Measurements from ENCODE around the gene KIAA1755. TPM values are rescaled to one million over a fixed set of nuclear protein-coding genes. Genes with fewer than 3 reads are reported as not detected.

KIAA1755 gene, protein sequence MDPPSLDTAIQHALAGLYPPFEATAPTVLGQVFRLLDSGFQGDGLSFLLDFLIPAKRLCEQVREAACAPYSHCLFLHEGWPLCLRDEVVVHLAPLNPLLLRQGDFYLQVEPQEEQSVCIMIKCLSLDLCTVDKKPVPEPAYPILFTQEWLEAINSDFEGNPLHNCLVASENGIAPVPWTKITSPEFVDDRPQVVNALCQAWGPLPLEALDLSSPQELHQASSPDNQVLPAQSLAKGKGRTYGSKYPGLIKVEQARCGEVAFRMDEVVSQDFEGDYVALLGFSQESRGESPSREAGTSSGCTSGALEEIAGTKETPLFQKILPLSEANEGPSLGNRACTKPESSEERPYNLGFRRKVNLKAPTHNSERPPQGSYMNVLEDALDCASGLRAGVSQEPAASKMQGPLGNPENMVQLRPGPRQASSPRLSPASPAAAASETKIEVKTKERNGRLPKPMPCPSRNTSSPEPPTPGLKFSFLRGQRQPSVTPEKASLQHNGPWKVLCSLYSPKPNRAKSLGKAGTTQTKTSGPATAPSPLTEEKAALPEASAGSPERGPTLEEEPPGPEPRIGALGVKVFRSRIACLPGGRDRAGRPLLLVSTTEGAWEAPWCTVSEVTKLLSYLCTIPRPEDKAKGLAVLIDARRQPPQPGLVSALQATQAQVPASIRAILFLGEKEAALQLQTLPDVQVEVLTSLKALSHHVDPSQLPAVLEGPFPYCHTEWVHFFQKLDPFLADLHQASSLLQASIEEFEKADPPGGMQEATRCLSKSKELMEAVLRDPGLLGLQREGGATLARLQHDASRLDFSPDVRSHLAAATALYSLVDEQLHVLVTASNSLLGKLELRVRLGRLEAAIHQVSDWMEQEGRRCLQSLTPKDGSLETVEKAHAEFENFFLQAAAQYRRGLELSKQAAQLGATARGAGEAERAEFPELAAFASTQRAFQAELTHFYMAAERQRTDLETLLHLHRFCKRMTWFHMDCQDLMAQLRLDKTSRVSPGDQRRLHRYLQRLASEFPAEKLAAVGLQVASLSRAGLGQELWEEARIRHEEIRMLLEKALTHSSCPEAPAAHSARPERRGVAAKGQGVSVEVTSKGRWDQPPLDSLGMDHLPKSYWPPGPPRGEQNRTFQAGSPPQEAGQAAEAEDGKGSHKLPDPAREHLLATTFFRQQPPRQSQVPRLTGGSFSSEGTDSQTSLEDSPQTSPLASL
- total RNA-seq: not detected

- POLR2A ChIA-PET: interaction anchor here (0.7 kb wide), 1 partner anchor 1724 kb away, joined by 5 read pairs; no protein-coding TSS in a partner anchor
- Mint-ChIP-seq H3K4me3 (no peak within 1 kb of the TSS), H3K4me1 (peaks cover 2% of the 10 kb centered on the region), H3K27me3 (peaks cover 54% of the 10 kb centered on the region), H3K27ac (no peak within 1 kb of the TSS), H3K9me3 (no peaks in the 10 kb centered on the region), H3K36me3 (no peaks in the 10 kb centered on the region)
- DNase-seq: no peak
- no peak for ATAC-seq (ENCODE audit: low read depth)
These were observed at the start of gene KIAA1755 for GRCh38 chr20:38260378-38261053. Gene KIAA1755, minus strand, starts transcription at chr20:38260735. Its CDS starts 235 bp downstream, at chr20:38260500.

- no peaks in the 10 kb centered on the region for H3K9me3 Mint-ChIP-seq
- DNase-seq (no peak), ATAC-seq (ENCODE audit: low read depth) (no peak)
- no peak overlapping the region for H3K4me3 Mint-ChIP-seq
- H3K36me3 Mint-ChIP-seq: no peaks in the 10 kb centered on the region
- H3K27me3 Mint-ChIP-seq: peaks cover 30% of the 10 kb centered on the region
- H3K27ac Mint-ChIP-seq: no peak overlapping the region
- POLR2A ChIA-PET: no interaction called here
- H3K4me1 Mint-ChIP-seq: peaks cover 21% of the 10 kb centered on the region
These were observed 47.9 kb upstream of the KIAA1755 start for GRCh38 chr20:38308447-38308846.

- H3K4me1 Mint-ChIP-seq: peaks cover 23% of the 10 kb centered on the region
- no peak overlapping the region for H3K4me3 Mint-ChIP-seq
- POLR2A ChIA-PET: no interaction called here
- no peaks in the 10 kb centered on the region for H3K9me3 Mint-ChIP-seq
- H3K27me3 Mint-ChIP-seq: peaks cover 34% of the 10 kb centered on the region
- ATAC-seq (ENCODE audit: low read depth): peak; percentile 11
- peak overlapping the region; percentile 1 for H3K27ac Mint-ChIP-seq
- DNase-seq: no peak
- no peaks in the 10 kb centered on the region for H3K36me3 Mint-ChIP-seq
These were observed 47.5 kb upstream of the KIAA1755 start for GRCh38 chr20:38308047-38308438.

DNA sequence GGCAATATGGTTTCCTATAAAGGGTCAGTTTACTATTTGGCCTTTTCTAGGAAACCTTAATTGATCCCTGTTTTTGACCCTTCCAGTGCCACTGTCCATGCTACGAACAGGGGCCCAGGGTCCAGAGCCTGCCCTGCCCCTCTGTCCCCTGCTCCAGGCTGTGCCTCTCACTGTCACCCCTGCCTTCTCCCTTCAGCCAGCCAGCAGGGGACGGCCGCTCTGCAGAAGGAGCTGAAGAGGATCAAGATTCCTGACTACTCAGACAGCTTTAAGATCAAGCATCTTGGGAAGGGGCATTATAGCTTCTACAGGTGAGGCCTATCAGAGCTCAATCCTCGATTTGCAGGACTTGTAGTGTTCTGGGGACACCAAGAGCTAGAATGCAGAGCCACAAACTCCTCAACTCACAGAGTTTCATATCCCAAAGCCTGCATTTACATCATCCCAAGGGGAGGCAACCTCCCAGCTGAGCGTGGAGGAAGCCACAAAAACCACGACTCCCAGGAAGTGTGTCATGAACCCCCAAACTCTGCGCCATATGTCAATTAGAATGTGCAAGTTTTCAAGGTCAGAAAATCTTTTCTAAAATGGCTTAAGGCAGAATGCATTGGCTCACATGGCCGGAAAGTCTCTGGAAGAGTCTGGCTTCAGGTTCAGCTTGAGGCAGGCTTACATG is 47.0 kb upstream of the KIAA1755 start:
- no peak overlapping the region for H3K27ac Mint-ChIP-seq
- ATAC-seq (ENCODE audit: low read depth) (peak; percentile 29), DNase-seq (no peak)
- H3K4me1 Mint-ChIP-seq: peaks cover 23% of the 10 kb centered on the region
- peaks cover 39% of the 10 kb centered on the region for H3K27me3 Mint-ChIP-seq
- H3K36me3 Mint-ChIP-seq: no peaks in the 10 kb centered on the region
- no peaks in the 10 kb centered on the region for H3K9me3 Mint-ChIP-seq
- POLR2A ChIA-PET: interaction anchor here (0.6 kb wide), 1 partner anchor 88 kb away, joined by 4 read pairs; no protein-coding TSS in a partner anchor
- no peak overlapping the region for H3K4me3 Mint-ChIP-seq

DNA sequence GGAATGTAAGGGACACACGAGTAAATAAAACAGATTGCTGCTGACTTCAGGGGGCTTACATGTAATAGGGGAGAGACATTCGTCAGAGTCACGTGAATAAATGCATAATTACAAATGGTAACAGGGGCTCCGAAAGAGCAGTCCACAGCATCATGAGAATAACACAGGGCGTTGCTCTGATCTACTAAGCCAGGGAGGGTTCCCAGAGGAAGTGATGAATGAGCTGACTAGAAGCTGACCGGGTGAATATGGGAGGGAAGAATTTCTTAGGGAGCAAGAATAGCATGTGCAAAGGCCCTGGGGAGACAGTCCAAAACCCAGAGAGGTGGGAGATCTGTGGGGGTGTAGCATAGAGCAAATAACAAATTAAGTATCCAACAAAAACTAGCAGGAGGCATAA is 45.8 kb upstream of the KIAA1755 start:
- Mint-ChIP-seq H3K27me3 (peaks cover 44% of the 10 kb centered on the region), H3K4me1 (peaks cover 23% of the 10 kb centered on the region), H3K27ac (no peak overlapping the region), H3K4me3 (no peak overlapping the region), H3K36me3 (no peaks in the 10 kb centered on the region), H3K9me3 (no peaks in the 10 kb centered on the region)
- POLR2A ChIA-PET: no interaction called here
- ATAC-seq (ENCODE audit: low read depth) (no peak), DNase-seq (no peak)

GRCh38 chr20:38305541-38305940 is 45.0 kb upstream of the KIAA1755 start:
- H3K4me3 Mint-ChIP-seq: no peak overlapping the region
- no peaks in the 10 kb centered on the region for H3K9me3 Mint-ChIP-seq
- H3K4me1 Mint-ChIP-seq: peaks cover 23% of the 10 kb centered on the region
- no peaks in the 10 kb centered on the region for H3K36me3 Mint-ChIP-seq
- peaks cover 51% of the 10 kb centered on the region for H3K27me3 Mint-ChIP-seq
- DNase-seq (no peak), ATAC-seq (ENCODE audit: low read depth) (no peak)
- POLR2A ChIA-PET: no interaction called here
- H3K27ac Mint-ChIP-seq: no peak overlapping the region

DNA sequence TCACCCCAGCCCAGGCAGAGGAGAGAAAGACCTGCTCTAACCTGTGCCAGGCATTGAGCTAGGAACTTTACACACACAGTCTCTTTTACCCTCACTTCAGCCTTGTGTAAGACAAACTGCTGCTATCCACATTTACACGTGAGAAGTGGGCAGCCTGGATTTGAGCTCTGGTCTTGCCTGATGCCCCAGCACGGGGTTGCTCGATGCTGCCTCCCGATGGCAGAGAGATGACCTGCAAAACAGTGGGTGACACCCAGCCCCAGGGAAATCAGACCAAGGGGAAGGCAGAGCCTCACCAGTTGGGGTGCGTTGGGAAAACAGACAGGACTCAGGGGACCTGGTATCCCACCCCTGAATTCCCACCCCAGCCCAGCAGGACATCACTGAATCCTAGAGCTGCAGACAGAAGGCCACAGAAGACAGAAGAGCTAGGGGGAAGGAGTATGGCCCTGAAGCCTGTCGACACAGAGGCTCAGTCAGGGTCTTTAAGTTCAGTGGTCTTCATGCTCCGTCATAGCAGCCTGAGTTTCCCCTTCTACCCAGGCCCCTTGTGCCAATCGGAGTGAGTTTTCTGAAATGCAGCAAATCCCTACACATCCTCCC is 44.4 kb upstream of the KIAA1755 start:
- Mint-ChIP-seq H3K27me3 (peaks cover 53% of the 10 kb centered on the region), H3K36me3 (no peaks in the 10 kb centered on the region), H3K9me3 (no peaks in the 10 kb centered on the region), H3K27ac (no peak overlapping the region), H3K4me1 (peaks cover 23% of the 10 kb centered on the region), H3K4me3 (no peak overlapping the region)
- POLR2A ChIA-PET: no interaction called here
- DNase-seq: peak; percentile 56
- peak; percentile 55 for ATAC-seq (ENCODE audit: low read depth)

- DNase-seq (peak; percentile 35), ATAC-seq (ENCODE audit: low read depth) (peak; percentile 54)
- H3K4me3 Mint-ChIP-seq: peak within 1 kb of the TSS; percentile 39
- H3K27ac Mint-ChIP-seq: no peak within 1 kb of the TSS
- peaks cover 52% of the 10 kb centered on the region for H3K27me3 Mint-ChIP-seq
- H3K9me3 Mint-ChIP-seq: no peaks in the 10 kb centered on the region
- no peaks in the 10 kb centered on the region for H3K36me3 Mint-ChIP-seq
- H3K4me1 Mint-ChIP-seq: peaks cover 23% of the 10 kb centered on the region
- POLR2A ChIA-PET: no interaction called here
These were observed 43.4 kb upstream of the KIAA1755 start, which contains the start of gene BPI for GRCh38 chr20:38303908-38304379. Gene BPI, plus strand, starts transcription at chr20:38304156. Its CDS starts 68 bp downstream, at chr20:38304224.

DNA sequence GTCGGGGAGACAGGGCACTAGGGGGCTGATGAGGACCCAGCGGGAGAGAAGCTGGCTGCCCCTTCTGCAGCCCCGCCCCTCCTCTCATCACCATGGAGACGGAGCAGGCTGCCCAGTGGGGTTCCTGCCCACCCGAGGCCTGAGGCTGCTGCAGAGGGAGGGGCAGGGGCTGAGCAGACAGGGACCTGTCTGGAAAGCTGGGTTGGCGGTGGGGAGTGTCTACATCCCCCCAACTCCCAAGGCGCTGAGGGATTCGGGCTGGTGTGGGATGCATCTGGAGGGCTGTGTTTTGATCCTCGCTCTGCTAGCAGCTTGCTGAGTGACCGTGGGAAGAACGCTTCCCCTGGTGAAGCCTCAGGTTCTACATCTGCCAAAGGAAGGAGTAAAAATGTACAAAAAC is 42.3 kb upstream of the KIAA1755 start:
- POLR2A ChIA-PET: no interaction called here
- no peak for ATAC-seq (ENCODE audit: low read depth)
- Mint-ChIP-seq H3K27ac (no peak overlapping the region), H3K36me3 (no peaks in the 10 kb centered on the region), H3K4me3 (no peak overlapping the region), H3K27me3 (peaks cover 53% of the 10 kb centered on the region), H3K4me1 (peaks cover 19% of the 10 kb centered on the region), H3K9me3 (no peaks in the 10 kb centered on the region)
- no peak for DNase-seq

GRCh38 chr20:38301309-38301708 is 40.8 kb upstream of the KIAA1755 start:
- H3K27me3 Mint-ChIP-seq: peaks cover 46% of the 10 kb centered on the region
- DNase-seq: no peak

GRCh38 chr20:38300438-38300837 is 39.9 kb upstream of the KIAA1755 start:
- H3K9me3 Mint-ChIP-seq: no peaks in the 10 kb centered on the region
- ATAC-seq (ENCODE audit: low read depth) (no peak), DNase-seq (no peak)
- H3K36me3 Mint-ChIP-seq: no peaks in the 10 kb centered on the region
- H3K4me1 Mint-ChIP-seq: peaks cover 15% of the 10 kb centered on the region
- H3K27ac Mint-ChIP-seq: no peak overlapping the region
- H3K4me3 Mint-ChIP-seq: no peak overlapping the region
- POLR2A ChIA-PET: no interaction called here
- peaks cover 43% of the 10 kb centered on the region for H3K27me3 Mint-ChIP-seq

More at GRCh38 chr20:38301309-38301708, 40.8 kb upstream of the KIAA1755 start:
- no peak overlapping the region for H3K4me3 Mint-ChIP-seq
- ATAC-seq (ENCODE audit: low read depth): no peak
- no peak overlapping the region for H3K27ac Mint-ChIP-seq
- POLR2A ChIA-PET: no interaction called here
- H3K9me3 Mint-ChIP-seq: no peaks in the 10 kb centered on the region
- H3K4me1 Mint-ChIP-seq: peaks cover 15% of the 10 kb centered on the region
- no peaks in the 10 kb centered on the region for H3K36me3 Mint-ChIP-seq

GRCh38 chr20:38299963-38300362 is 39.4 kb upstream of the KIAA1755 start:
- Mint-ChIP-seq H3K27me3 (peaks cover 43% of the 10 kb centered on the region), H3K36me3 (no peaks in the 10 kb centered on the region), H3K4me3 (no peak overlapping the region), H3K9me3 (no peaks in the 10 kb centered on the region), H3K27ac (no peak overlapping the region), H3K4me1 (peaks cover 15% of the 10 kb centered on the region)
- POLR2A ChIA-PET: no interaction called here
- ATAC-seq (ENCODE audit: low read depth) (no peak), DNase-seq (no peak)

Data from activated naive CD8-positive, alpha-beta T cell treated with anti-CD3 and anti-CD28 coated beads, Interleukin-2, amount 10 ng/mL, durations not matched to agents 7 days and 5 days (primary cell).